B cell (primary cell): ENCODE results near the gene CD74. TPM values are rescaled to one million over a fixed set of nuclear protein-coding genes. Genes with fewer than 3 reads are reported as not detected.
A peak's percentile ranks its signal among the peaks of the same experiment; 100 is the strongest.

Source experiments
- ATAC-seq: fragments of 200-7000 bp; cut with Tn5 transposase; one replicate; pipeline ENCODE4 v1.10.0; 2021; ENCODE audit warnings: low read depth, mild to moderate bottlenecking, moderate number of reproducible peaks, moderate library complexity
- CTCF ChIA-PET: fragments of 350-600 bp; sonication (Branson Sonifier 250); formaldehyde crosslinking; loops from one replicate; lab custom pipeline; 2021; ENCODE audit warnings: antibody characterized with exemption, inconsistent platforms; lab: Charles Lee
- POLR2A ChIA-PET: fragments of 350-600 bp; sonication (Branson Sonifier 250); formaldehyde crosslinking; loops from one replicate; lab custom pipeline; 2021; ENCODE audit warnings: antibody characterized with exemption; lab: Charles Lee
- DNase-seq: peaks from one replicate; pipeline ENCODE4 v3.0.0; 2013
- H2AFZ ChIP-seq: 2 replicates; pipeline ENCODE4 v1.6.1; 2012; ENCODE audit warnings: mild to moderate bottlenecking, low read depth, low read length; ENCODE audit not compliant: insufficient read depth, poor library complexity, severe bottlenecking
- H3K27ac ChIP-seq, 2 donors: 1 replicate in 1 of 2; 2 replicates in 1 of 2; pipeline ENCODE4 v1.5.1; 2012 to 2013; ENCODE audit warnings: low read length in 2 of 2, mild to moderate bottlenecking in 2 of 2, moderate library complexity in 1 of 2
- H3K27me3 ChIP-seq, 4 experiments: fragments of 200-600 bp in 1 of 4; sonication (generic) in 1 of 4; replicated peaks in 1 of 4; 1 replicate in 2 of 4; 2 replicates in 2 of 4; pipeline versions ENCODE4 v1.6.1 to v1.7.0; 2013 to 2016; ENCODE audit warnings: low read length in 3 of 4, mild to moderate bottlenecking in 2 of 4, mixed read lengths in 1 of 4, moderate library complexity in 1 of 4; ENCODE audit not compliant: insufficient read depth in 4 of 4, control insufficient read depth in 3 of 4; ENCODE audit errors: control extremely low read depth in 1 of 4
- H3K36me3 ChIP-seq, 2 experiments: replicated peaks in 1 of 2; 1 replicate in 1 of 2; 2 replicates in 1 of 2; pipeline versions ENCODE4 v1.6.1 to v1.7.1; 2013; ENCODE audit warnings: low read length in 1 of 2; ENCODE audit not compliant: insufficient read depth in 2 of 2, control insufficient read depth in 1 of 2; ENCODE audit errors: control extremely low read depth in 1 of 2, extremely low read depth in 1 of 2
- H3K4me1 ChIP-seq, 2 donors: fragments of 200-600 bp in 1 of 2; sonication (generic) in 1 of 2; 1 replicate in 1 of 2; 2 replicates in 1 of 2; pipeline versions ENCODE4 v1.5.1 to v1.6.1; 2013 to 2017; ENCODE audit warnings: low read length in 2 of 2; ENCODE audit not compliant: control insufficient read depth in 2 of 2, insufficient read depth in 2 of 2
- H3K4me2 ChIP-seq: replicated peaks from 2 replicates; pipeline ENCODE3; 2012; ENCODE audit warnings: mild to moderate bottlenecking, low read depth, low read length; ENCODE audit not compliant: poor library complexity, severe bottlenecking
- H3K4me3 ChIP-seq, 5 experiments: fragments of 200-600 bp in 1 of 5; sonication (generic) in 1 of 5; 1 replicate in 3 of 5; 2 replicates in 2 of 5; pipeline versions ENCODE4 v1.5.1 to v1.7.0; 2011 to 2016; ENCODE audit warnings: low read length in 4 of 5, mild to moderate bottlenecking in 4 of 5, low read depth in 2 of 5, control low read depth in 1 of 5, moderate library complexity in 1 of 5; ENCODE audit not compliant: insufficient read depth in 1 of 5; ENCODE audit errors: control extremely low read depth in 1 of 5, extremely low read depth in 1 of 5
- H3K79me2 ChIP-seq: fragments of 200-600 bp; sonication (generic); one replicate; pipeline ENCODE4 v1.6.0; 2016; ENCODE audit warnings: low read length; ENCODE audit not compliant: control insufficient read depth, insufficient read depth
- H3K9ac ChIP-seq: fragments of 200-600 bp; sonication (generic); 2 replicates; pipeline ENCODE4 v1.6.1; 2017; ENCODE audit warnings: mild to moderate bottlenecking, low read length, moderate library complexity
- H3K9me3 ChIP-seq, 3 donors: one replicate each; pipeline versions ENCODE4 v1.6.1 to v1.7.1; 2013; ENCODE audit warnings: low read length in 2 of 3; ENCODE audit not compliant: control insufficient read depth in 2 of 3, insufficient read depth in 1 of 3; ENCODE audit errors: control extremely low read depth in 1 of 3
- H4K20me1 ChIP-seq: 2 replicates; pipeline ENCODE4 v1.6.0; 2012; ENCODE audit warnings: mild to moderate bottlenecking, low read length; ENCODE audit not compliant: insufficient read depth, control insufficient read depth, poor library complexity, severe bottlenecking
- H3K27ac Mint-ChIP-seq: one replicate; pipeline ENCODE4 v1.8.0; 2021; ENCODE audit warnings: mixed read lengths
- H3K27me3 Mint-ChIP-seq: one replicate; pipeline ENCODE4 v1.8.0; 2021; ENCODE audit warnings: mixed read lengths
- H3K4me1 Mint-ChIP-seq: one replicate; pipeline ENCODE4 v1.8.0; 2021; ENCODE audit warnings: mixed read lengths
- H3K4me3 Mint-ChIP-seq: one replicate; pipeline ENCODE4 v1.8.0; 2021; ENCODE audit warnings: mixed read lengths
- H3K9me3 Mint-ChIP-seq: one replicate; pipeline ENCODE4 v1.8.0; 2022; ENCODE audit warnings: mixed read lengths; ENCODE audit not compliant: insufficient read depth
- CTCF ChIP-seq: fragments of 200-600 bp; IDR thresholded peaks from one replicate; pipeline ENCODE4 v1.8.0; 2022; ENCODE audit warnings: antibody characterized with exemption, mild to moderate bottlenecking
- EZH2 ChIP-seq: IDR thresholded peaks from 2 replicates; pipeline ENCODE4 v1.6.1; 2012; ENCODE audit warnings: borderline replicate concordance, low read depth, mild to moderate bottlenecking, moderate library complexity, low read length; ENCODE audit not compliant: insufficient read depth, poor library complexity, severe bottlenecking
- WGBS: methylation state at CpG from one replicate; pipeline ENCODE4 v1.1.5; 2013; ENCODE audit warnings: missing lambda C conversion rate; ENCODE audit not compliant: insufficient coverage; 5-methylcytosine and 5-hydroxymethylcytosine counted together
- intact Hi-C: fragments of 100-400 bp; cut with micrococcal nuclease; formaldehyde crosslinking; loops from one replicate; pipeline ENCODE4 v1.10.0; 2022
- polyA plus RNA-seq: library from polyadenylated mRNA; depleted of rRNA; stranded (reverse); fragments of >200 nt; gene quantifications from 2 replicates; pipeline ENCODE4 v1.2.3, GENCODE V29; 2012
- total RNA-seq, 2 donors: library from RNA; stranded (reverse); fragments of 120-200 nt in 1 of 2; gene quantifications; 1 replicate in 1 of 2; 2 replicates in 1 of 2; pipeline versions ENCODE4 v1.2.3 to v1.2.4, GENCODE V29; 2013 to 2022

CD74 gene
- total and polyA plus RNA-seq, 2 donors (not counting 1 experiment from before 2014, with no cell fraction given) = 5,670 to 14,307 TPM

GRCh38 chr5:150446088-150446487 lies 33.4 kb upstream of the CD74 start:
- H3K9ac ChIP-seq = no peak overlapping the region
- H4K20me1 ChIP-seq = peaks cover 54% of the 10 kb centered on the region
- peaks cover 2 to 55% of the 10 kb centered on the region in 2 experiments for H3K36me3 ChIP-seq
- POLR2A ChIA-PET = no interaction called here
- H3K27me3 ChIP-seq = no peaks in the 10 kb centered on the region
- no peak overlapping the region for H3K4me3 ChIP-seq
- peak overlapping the region; percentile 4 for H3K27ac Mint-ChIP-seq
- peaks cover 33% of the 10 kb centered on the region for H3K79me2 ChIP-seq
- intact Hi-C loops = no loop called here
- no peak overlapping the region for H3K4me3 Mint-ChIP-seq
- ATAC-seq (no peak), DNase-seq (no peak)
- TF ChIP-seq CTCF = no peak
- TF ChIP-seq EZH2 = no peak
- H3K4me1 Mint-ChIP-seq = peaks cover 28% of the 10 kb centered on the region
- no peak overlapping the region for H3K4me2 ChIP-seq
- H3K9me3 Mint-ChIP-seq = no peaks in the 10 kb centered on the region
- no peak overlapping the region for H2AFZ ChIP-seq
- no peaks in the 10 kb centered on the region for H3K27me3 Mint-ChIP-seq
- CTCF ChIA-PET = interaction anchor here (1.1 to 2.7 kb wide), 3 partner anchors 11 to 47 kb away, joined by 3 to 11 read pairs (median 3); no protein-coding TSS in a partner anchor
- H3K9me3 ChIP-seq = no peaks in the 10 kb centered on the region
- peaks cover 15 to 21% of the 10 kb centered on the region in 2 donors for H3K4me1 ChIP-seq
- peak overlapping the region in 1 of 2 donors; percentile 22 for H3K27ac ChIP-seq
- 100% methylated on average over 2 of the region's 2 CpGs for WGBS

GRCh38 chr5:150444770-150445169 lies 32.1 kb upstream of the CD74 start:
- no peaks in the 10 kb centered on the region for H3K9me3 Mint-ChIP-seq
- H3K27me3 Mint-ChIP-seq = no peaks in the 10 kb centered on the region
- peaks cover 25% of the 10 kb centered on the region for H3K4me1 Mint-ChIP-seq
- Histone ChIP-seq H3K4me3 (no peak overlapping the region), H3K4me2 (no peak overlapping the region), H4K20me1 (peaks cover 54% of the 10 kb centered on the region), H3K27me3 (no peaks in the 10 kb centered on the region), H3K27ac (no peak overlapping the region), H3K9me3 (no peaks in the 10 kb centered on the region), H2AFZ (no peak overlapping the region), H3K4me1 (peaks cover 15 to 17% of the 10 kb centered on the region in 2 donors), H3K79me2 (peaks cover 33% of the 10 kb centered on the region), H3K9ac (no peak overlapping the region), H3K36me3 (peaks cover 2 to 55% of the 10 kb centered on the region in 2 experiments)
- no peak for TF ChIP-seq EZH2
- TF ChIP-seq CTCF = no peak
- ATAC-seq = no peak
- no peak overlapping the region for H3K27ac Mint-ChIP-seq
- DNase-seq = no peak
- intact Hi-C loops = no loop called here
- ChIA-PET POLR2A (interaction anchor here (0.6 to 0.7 kb wide), 2 partner anchors 30 to 50 kb away, joined by 4 to 5 read pairs; no protein-coding TSS in a partner anchor), CTCF (interaction anchor here (0.5 to 2.7 kb wide), 4 partner anchors 9 to 35 kb away, joined by 3 to 11 read pairs (median 4); no protein-coding TSS in a partner anchor)
- WGBS = 97% methylated on average over 9 of the region's 9 CpGs
- H3K4me3 Mint-ChIP-seq = no peak overlapping the region
